Trophoblast cell (in vitro differentiated cells and primary cell): ENCODE data around the gene FRZB.

ENCODE experiments used
- DNase-seq, 2 donors: peaks; one replicate each; pipeline ENCODE4 v3.0.0-alpha.2; 2016
- H2AFZ ChIP-seq: 2 replicates; pipeline ENCODE4 v1.6.1; 2013; ENCODE audit warnings: low read length, moderate library complexity, mild to moderate bottlenecking; ENCODE audit not compliant: insufficient read depth, poor library complexity
- H2AK5ac ChIP-seq: 2 replicates; pipeline ENCODE4 v1.6.1; 2013; ENCODE audit warnings: mild to moderate bottlenecking, low read length
- H2BK120ac ChIP-seq: 2 replicates; pipeline ENCODE4 v1.6.1; 2013; ENCODE audit warnings: low read length, mild to moderate bottlenecking, moderate library complexity; ENCODE audit not compliant: insufficient read depth, poor library complexity
- H2BK12ac ChIP-seq: 2 replicates; pipeline ENCODE4 v1.6.1; 2013; ENCODE audit warnings: mild to moderate bottlenecking, low read length, moderate library complexity
- H2BK5ac ChIP-seq: 2 replicates; pipeline ENCODE4 v1.6.1; 2013; ENCODE audit warnings: low read length, low read depth, moderate library complexity, mild to moderate bottlenecking; ENCODE audit not compliant: poor library complexity
- H3K14ac ChIP-seq: 2 replicates; pipeline ENCODE4 v1.6.1; 2013; ENCODE audit warnings: mild to moderate bottlenecking, low read length
- H3K18ac ChIP-seq: 2 replicates; pipeline ENCODE4 v1.6.1; 2013; ENCODE audit warnings: mild to moderate bottlenecking, low read length
- H3K23ac ChIP-seq: 2 replicates; pipeline ENCODE4 v1.6.1; 2013; ENCODE audit warnings: low read length
- H3K27ac ChIP-seq: 2 replicates; pipeline ENCODE4 v1.5.1; 2013; ENCODE audit warnings: low read depth, mild to moderate bottlenecking, inconsistent platforms, low read length, moderate library complexity
- H3K27me3 ChIP-seq: 2 replicates; pipeline ENCODE4 v1.6.1; 2013; ENCODE audit warnings: inconsistent platforms, mild to moderate bottlenecking, low read length, moderate library complexity; ENCODE audit not compliant: insufficient read depth
- H3K36me3 ChIP-seq, 2 experiments: 1 replicate in 1 of 2; 2 replicates in 1 of 2; pipeline ENCODE4 v1.6.1; 2013; ENCODE audit warnings: low read length in 2 of 2, mild to moderate bottlenecking in 2 of 2, moderate library complexity in 1 of 2; ENCODE audit not compliant: insufficient read depth in 2 of 2, control insufficient read depth in 1 of 2
- H3K4ac ChIP-seq: 2 replicates; pipeline ENCODE4 v1.6.1; 2013; ENCODE audit warnings: low read depth, mild to moderate bottlenecking, low read length, moderate library complexity
- H3K4me1 ChIP-seq, 2 experiments: 1 replicate in 1 of 2; 2 replicates in 1 of 2; pipeline ENCODE4 v1.6.1; 2013; ENCODE audit warnings: low read length in 2 of 2, mild to moderate bottlenecking in 2 of 2, moderate library complexity in 1 of 2; ENCODE audit not compliant: insufficient read depth in 2 of 2, control insufficient read depth in 1 of 2
- H3K4me2 ChIP-seq: 2 replicates; pipeline ENCODE4 v1.6.1; 2013; ENCODE audit warnings: inconsistent platforms, mild to moderate bottlenecking, low read length, moderate library complexity
- H3K4me3 ChIP-seq: 2 replicates; pipeline ENCODE4 v1.5.1; 2013; ENCODE audit warnings: mild to moderate bottlenecking, low read depth, low read length, inconsistent platforms
- H3K79me1 ChIP-seq: one replicate; pipeline ENCODE4 v1.6.1; 2013; ENCODE audit warnings: low read length
- H3K79me2 ChIP-seq: 2 replicates; pipeline ENCODE4 v1.6.1; 2013; ENCODE audit warnings: low read length, mild to moderate bottlenecking; ENCODE audit not compliant: control insufficient read depth, insufficient read depth, poor library complexity
- H3K9ac ChIP-seq: 2 replicates; pipeline ENCODE4 v1.6.1; 2013; ENCODE audit warnings: mild to moderate bottlenecking, low read length
- H3K9me3 ChIP-seq: 2 replicates; pipeline ENCODE4 v1.6.1; 2013; ENCODE audit warnings: low read depth, mild to moderate bottlenecking, control low read depth, inconsistent platforms, low read length; ENCODE audit not compliant: insufficient read depth
- H4K12ac ChIP-seq: 2 replicates; pipeline ENCODE4 v1.6.1; 2013; ENCODE audit warnings: low read depth, mild to moderate bottlenecking, low read length, moderate library complexity
- H4K8ac ChIP-seq: 2 replicates; pipeline ENCODE4 v1.6.1; 2013; ENCODE audit warnings: low read depth, mild to moderate bottlenecking, low read length, moderate library complexity
- H4K91ac ChIP-seq: one replicate; pipeline ENCODE4 v1.6.1; 2013; ENCODE audit warnings: low read depth, mild to moderate bottlenecking, low read length, moderate library complexity
- WGBS: extraction: QIAGEN DNeasy Blood & Tissue Kit; methylation state at CpG from one replicate; pipeline ENCODE4 v1.1.7; 2013; ENCODE audit warnings: missing lambda C conversion rate; ENCODE audit not compliant: insufficient read length, insufficient coverage; ENCODE audit errors: extremely low coverage; 5-methylcytosine and 5-hydroxymethylcytosine counted together

The FRZB gene

GRCh38 chr2:182810087-182810486, 56.4 kb downstream of the FRZB start:
- Histone ChIP-seq H3K27me3 (no peaks in the 10 kb centered on the region), H2BK12ac (no peak overlapping the region), H3K4me1 (no peaks in the 10 kb centered on the region), H3K4me3 (no peak overlapping the region), H3K9ac (no peak overlapping the region), H3K79me1 (no peaks in the 10 kb centered on the region), H2BK5ac (no peak overlapping the region), H2AFZ (no peak overlapping the region), H2BK120ac (no peak overlapping the region), H3K18ac (no peak overlapping the region), H2AK5ac (no peak overlapping the region), H3K4me2 (no peak overlapping the region), H3K14ac (no peak overlapping the region), H4K12ac (no peak overlapping the region), H3K36me3 (no peaks in the 10 kb centered on the region), H3K9me3 (peaks cover 4% of the 10 kb centered on the region), H4K8ac (no peak overlapping the region), H3K27ac (no peak overlapping the region), H3K4ac (no peak overlapping the region), H4K91ac (no peak overlapping the region), H3K79me2 (no peaks in the 10 kb centered on the region), H3K23ac (no peak overlapping the region)
- DNase-seq: no peak
- no CpG with 5 or more reads among the region's 3 CpGs for WGBS

GRCh38 chr2:182807319-182807718, 59.1 kb downstream of the FRZB start:
- no peak overlapping the region for H2BK12ac ChIP-seq
- H3K27me3 ChIP-seq: no peaks in the 10 kb centered on the region
- no peak overlapping the region for H3K9ac ChIP-seq
- no peak overlapping the region for H4K12ac ChIP-seq
- H4K8ac ChIP-seq: no peak overlapping the region
- H2AFZ ChIP-seq: no peak overlapping the region
- no peaks in the 10 kb centered on the region for H3K79me1 ChIP-seq
- H3K18ac ChIP-seq: no peak overlapping the region
- H3K4me1 ChIP-seq: no peaks in the 10 kb centered on the region
- H4K91ac ChIP-seq: no peak overlapping the region
- H3K79me2 ChIP-seq: no peaks in the 10 kb centered on the region
- no peak overlapping the region for H2AK5ac ChIP-seq
- H3K4me3 ChIP-seq: no peak overlapping the region
- no peak overlapping the region for H3K14ac ChIP-seq
- no peak overlapping the region for H3K4me2 ChIP-seq
- H2BK5ac ChIP-seq: no peak overlapping the region
- H3K9me3 ChIP-seq: peaks cover 3% of the 10 kb centered on the region
- no peak overlapping the region for H3K4ac ChIP-seq
- no peak overlapping the region for H2BK120ac ChIP-seq
- no peak overlapping the region for H3K23ac ChIP-seq
- DNase-seq: no peak
- no peaks in the 10 kb centered on the region for H3K36me3 ChIP-seq
- no CpG with 5 or more reads among the region's 3 CpGs for WGBS
- no peak overlapping the region for H3K27ac ChIP-seq

- DNase-seq: no peak
- no peak overlapping the region for H4K12ac ChIP-seq
Observed at GRCh38 chr2:182804128-182804527, 62.3 kb downstream of the FRZB start.

GRCh38 chr2:182798736-182799135, 67.7 kb downstream of the FRZB start:
- H3K18ac ChIP-seq: no peak overlapping the region
- no peaks in the 10 kb centered on the region for H3K79me2 ChIP-seq
- no peaks in the 10 kb centered on the region for H3K36me3 ChIP-seq
- no peak overlapping the region for H2BK12ac ChIP-seq
- H4K8ac ChIP-seq: no peak overlapping the region
- no peak overlapping the region for H2AK5ac ChIP-seq
- H3K27ac ChIP-seq: no peak overlapping the region
- H4K12ac ChIP-seq: no peak overlapping the region
- no peak overlapping the region for H3K4me2 ChIP-seq
- no peaks in the 10 kb centered on the region for H3K4me1 ChIP-seq
- H2BK5ac ChIP-seq: no peak overlapping the region
- DNase-seq: no peak
- H3K4me3 ChIP-seq: no peak overlapping the region
- no peak overlapping the region for H3K14ac ChIP-seq
- no peaks in the 10 kb centered on the region for H3K9me3 ChIP-seq
- H2AFZ ChIP-seq: no peak overlapping the region
- H3K23ac ChIP-seq: no peak overlapping the region
- H4K91ac ChIP-seq: no peak overlapping the region
- no peak overlapping the region for H3K4ac ChIP-seq
- H3K79me1 ChIP-seq: no peaks in the 10 kb centered on the region
- H3K27me3 ChIP-seq: no peaks in the 10 kb centered on the region
- WGBS: no CpG with 5 or more reads among the region's 2 CpGs
- no peak overlapping the region for H3K9ac ChIP-seq
- no peak overlapping the region for H2BK120ac ChIP-seq

More at GRCh38 chr2:182804128-182804527, 62.3 kb downstream of the FRZB start:
- WGBS: no CpG with 5 or more reads among the region's 5 CpGs
- Histone ChIP-seq H3K27ac (no peak overlapping the region), H2BK12ac (no peak overlapping the region), H3K4me2 (no peak overlapping the region), H3K36me3 (no peaks in the 10 kb centered on the region), H3K9ac (no peak overlapping the region), H3K79me2 (no peaks in the 10 kb centered on the region), H3K23ac (no peak overlapping the region), H3K9me3 (no peaks in the 10 kb centered on the region), H3K4ac (no peak overlapping the region), H2AFZ (no peak overlapping the region), H3K4me3 (no peak overlapping the region), H3K18ac (no peak overlapping the region), H3K4me1 (no peaks in the 10 kb centered on the region), H2AK5ac (no peak overlapping the region), H3K27me3 (no peaks in the 10 kb centered on the region), H2BK120ac (no peak overlapping the region), H2BK5ac (no peak overlapping the region), H3K14ac (no peak overlapping the region), H4K91ac (no peak overlapping the region), H4K8ac (no peak overlapping the region), H3K79me1 (no peaks in the 10 kb centered on the region)
